HuH-7.5 (cell line): ENCODE measurements around the gene TCERG1L.
"Not testable (repeated sequence)": the region's sequence is repeated elsewhere in the genome, so short reads cannot be mapped to it uniquely, and the experiment has no call there.

Experiments used
- DNase-seq: peaks from one replicate; pipeline ENCODE4 v3.0.0; 2011; ENCODE audit warnings: low spot score

TCERG1L gene

DNA sequence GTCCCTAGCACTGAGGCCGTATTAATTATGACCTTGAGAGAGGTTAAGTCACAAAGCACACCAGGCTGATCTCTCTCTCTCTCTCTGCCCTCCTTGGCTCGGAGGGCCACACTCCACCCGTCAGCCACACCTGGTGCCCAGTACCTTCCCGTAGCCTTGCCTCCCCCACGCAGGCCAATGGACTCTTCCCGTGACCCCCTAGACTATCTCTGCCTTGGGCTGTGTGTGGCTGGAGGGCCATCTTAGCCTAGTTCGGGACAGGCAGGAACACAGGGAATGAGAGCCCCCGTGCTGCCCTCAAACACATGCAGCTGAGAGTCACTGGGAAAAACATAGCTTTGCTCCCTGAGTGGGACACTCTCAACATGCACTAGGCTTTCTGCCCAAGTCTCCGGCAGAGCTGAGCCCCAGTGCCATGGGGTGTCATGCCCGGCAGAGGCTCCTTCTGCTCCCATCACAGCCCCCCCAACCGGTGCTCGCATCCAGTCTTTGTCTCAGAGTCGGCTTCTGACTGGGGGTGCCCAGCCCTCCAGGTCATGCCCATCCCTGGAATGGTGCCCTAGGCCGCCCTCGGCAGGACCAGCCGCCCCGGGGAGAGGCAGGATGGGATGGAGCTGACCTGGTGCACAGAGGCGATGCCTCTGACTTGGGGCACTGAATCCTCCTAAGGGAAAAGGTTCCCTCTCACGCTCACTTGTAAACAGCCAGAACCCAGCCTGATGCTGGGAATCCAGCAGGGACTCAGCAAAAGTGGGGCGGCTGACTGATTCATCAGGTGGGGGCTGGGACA, 63.0 kb downstream of the TCERG1L start:
- DNase-seq: no peak

DNA sequence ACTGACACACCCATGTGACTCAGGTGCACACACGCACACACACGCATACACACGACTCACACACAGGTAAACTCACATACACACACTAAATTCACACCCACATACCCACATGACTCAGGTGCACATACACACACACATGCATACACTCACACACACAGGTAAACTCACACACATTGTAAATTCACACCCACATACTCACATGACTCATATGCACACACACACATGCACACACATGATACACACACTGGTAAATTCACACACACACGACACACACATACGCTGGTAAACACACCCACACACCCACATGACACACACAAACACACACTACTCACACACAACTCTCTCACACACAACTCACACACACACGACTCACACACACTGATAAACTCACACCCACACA, 63.6 kb downstream of the TCERG1L start:
- no peak for DNase-seq

DNA sequence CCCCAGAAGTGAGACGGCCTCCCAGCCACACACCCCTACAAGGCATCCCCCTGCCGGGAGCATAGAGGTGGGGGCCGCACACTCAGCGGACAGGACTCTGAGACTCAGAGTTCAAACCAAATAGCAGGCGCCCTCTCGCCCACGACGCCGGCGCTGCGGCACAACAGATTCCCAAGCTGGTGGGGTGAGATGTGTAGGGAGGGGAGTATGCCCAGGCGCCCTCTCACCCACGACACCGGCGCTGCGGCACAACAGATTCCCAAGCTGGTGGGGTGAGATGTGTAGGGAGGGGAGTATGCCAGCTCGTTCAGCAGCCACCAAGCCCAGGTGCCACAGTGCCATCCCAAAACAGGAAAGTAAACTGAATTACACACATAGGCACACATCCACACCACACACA, 64.7 kb downstream of the TCERG1L start:
- DNase-seq: no peak

DNA sequence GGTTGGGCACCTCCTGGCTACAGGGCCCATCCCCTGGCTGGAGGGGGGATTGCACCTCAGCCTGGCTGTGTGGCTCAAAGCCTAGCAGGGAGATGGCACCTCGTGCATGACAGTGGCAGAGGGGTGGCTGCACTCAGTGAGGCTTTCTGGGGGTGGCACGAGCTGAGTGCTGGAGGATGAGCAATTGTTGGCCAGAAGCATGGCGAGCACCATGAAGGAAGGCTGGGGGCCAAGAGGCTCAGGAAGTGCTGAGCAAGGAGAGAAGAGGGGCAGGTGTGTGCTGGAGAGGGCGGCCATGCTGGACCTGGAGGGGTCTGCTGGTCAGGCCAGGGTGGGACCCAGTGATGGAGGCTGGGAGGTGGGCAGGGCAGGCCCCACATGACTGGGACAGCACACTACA, 65.4 kb downstream of the TCERG1L start:
- no peak for DNase-seq

DNA sequence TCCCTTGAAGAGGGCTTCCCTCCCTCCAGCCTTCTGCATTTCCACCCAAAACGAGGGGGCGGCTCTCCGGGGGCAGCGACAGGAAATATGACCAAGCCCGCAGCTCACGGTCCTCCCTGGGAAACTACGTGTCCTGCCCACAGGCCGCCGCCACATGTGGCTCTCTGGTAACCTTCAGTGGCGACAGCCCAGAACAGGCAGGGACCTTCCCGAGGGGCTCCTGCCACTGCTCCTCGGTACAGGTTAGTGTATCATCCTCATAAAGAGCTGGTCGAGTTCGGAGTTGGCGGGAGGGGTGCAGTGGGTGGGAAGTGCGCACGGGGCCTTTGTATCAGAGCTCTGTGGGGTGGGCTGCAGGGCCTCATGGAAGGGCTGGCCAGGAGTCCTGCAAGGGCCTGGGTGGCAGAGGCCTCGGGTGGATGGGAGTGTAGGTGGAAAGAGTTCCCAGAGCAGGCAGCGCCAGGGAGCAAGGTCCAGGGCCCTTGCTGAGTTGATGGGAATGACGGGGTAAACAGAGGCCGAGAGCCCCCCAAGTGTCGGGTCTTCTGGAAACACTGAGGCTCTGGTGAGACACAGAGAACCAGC, 66.0 kb downstream of the TCERG1L start:
- DNase-seq: no peak

DNA sequence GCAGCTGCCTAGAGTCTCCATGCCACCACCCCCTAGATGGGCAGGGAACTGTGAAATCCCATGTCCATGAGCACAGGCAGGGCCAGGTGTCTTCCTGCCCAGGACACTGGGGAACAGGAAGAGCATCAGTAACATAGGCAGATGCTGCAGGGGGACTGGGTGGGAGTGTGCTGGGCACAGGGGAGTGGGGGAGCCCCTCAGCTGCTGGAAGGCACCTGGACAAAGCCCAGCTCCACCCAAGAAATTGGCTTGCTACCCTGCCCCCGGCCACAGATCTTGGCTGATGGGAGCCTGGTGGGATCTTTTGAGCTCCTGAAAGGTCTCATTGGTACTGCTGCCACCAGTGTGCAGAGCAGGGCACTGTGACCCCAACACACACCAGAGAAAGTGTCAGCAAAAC, 66.7 kb downstream of the TCERG1L start:
- no peak for DNase-seq

DNA sequence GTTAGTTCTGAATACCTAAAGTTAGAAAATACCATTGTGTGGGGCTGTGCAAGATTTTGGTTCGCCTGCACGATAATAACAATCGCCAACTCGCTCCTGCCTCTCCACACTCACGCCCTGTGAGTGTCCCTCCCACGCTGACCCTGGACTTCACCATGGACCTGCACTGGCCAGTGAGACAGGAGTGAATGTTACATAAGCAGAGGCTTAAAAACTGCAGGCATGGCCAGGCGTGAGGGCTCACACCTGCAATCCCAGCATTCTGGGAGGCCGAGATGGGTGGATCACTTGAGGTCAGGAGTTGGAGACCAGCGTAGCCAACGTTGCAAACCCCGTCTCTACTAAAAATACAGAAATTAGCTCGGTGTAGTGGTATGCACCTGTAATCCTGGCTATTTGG, 68.4 kb downstream of the TCERG1L start:
- no peak for DNase-seq

DNA sequence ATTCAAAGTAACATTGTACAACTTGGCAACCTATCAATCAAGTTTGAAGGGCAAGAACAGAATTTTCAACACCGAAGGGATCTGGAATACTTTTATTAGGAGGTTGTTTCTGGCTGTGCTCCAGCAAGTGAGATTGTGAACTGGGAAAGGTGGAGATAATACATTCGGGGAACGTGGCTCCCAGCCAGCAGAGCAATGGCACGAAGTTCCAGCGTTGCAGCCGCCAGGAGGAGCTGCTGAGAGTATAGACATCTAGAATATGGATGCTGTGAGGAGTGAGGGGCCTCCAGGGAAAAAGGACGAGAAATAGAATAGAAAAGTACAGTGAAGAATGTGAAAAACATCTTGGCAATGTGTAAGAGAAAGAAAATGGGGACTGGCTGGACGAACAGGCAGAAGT, 69.5 kb downstream of the TCERG1L start:
- no peak for DNase-seq

DNA sequence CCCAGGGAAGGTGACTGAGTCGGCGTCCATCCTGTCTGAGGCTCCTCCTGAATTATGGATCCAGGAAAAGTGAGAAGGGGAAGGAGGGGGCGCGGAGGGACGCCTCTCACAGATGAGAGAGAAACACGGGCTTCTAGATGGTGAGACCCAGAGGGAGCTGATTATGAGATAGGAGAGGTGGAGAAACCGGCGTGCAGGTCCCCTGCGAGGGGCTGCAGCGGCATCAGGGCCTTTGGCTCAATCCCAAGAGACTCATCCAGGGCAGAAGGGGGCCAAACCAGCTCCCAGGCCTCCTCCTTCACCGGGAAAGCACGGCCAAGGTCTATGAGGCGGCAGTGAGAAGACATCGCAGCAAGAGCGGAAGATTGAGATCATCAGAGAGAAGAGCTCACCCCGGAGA, 70.8 kb downstream of the TCERG1L start:
- DNase-seq: no peak

DNA sequence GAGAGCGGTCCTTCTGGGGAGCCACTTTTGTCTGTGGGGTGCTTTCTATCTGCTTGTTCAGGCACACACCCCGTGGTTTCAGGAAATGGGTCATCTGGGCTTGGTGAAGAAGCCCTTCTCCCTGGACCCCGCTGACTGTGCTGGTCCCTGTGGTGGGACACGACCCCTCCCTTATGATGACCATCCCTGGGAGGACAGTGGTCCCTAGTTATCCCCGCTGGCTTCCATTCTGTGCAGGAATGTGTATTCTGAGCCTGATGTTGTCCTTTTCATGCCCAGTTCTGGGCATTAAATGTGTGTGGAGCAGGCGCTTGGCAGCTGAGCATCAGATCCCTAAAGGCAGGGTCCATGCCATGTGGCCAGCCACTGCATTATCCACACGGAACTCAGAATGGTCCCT, 71.6 kb downstream of the TCERG1L start:
- DNase-seq: no peak

DNA sequence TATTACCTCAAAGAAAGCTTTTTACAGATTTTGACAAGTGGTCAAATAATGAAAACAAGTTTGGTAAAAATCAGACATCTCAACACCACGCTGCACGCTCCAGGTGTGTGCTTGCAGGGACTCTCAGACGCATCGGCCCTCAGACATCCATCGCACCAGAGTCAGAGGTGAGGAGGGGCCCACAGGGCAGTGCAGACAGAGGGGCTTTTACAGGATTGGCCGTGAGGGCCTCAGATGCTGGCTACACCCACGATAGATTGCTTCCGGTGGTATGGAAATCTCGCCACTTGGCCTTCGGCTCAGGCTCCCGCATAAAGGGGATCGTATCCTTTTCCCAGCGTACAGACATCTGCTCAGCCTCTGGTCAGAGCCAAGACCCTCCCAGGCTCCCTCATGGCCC, 72.1 kb downstream of the TCERG1L start:
- no peak for DNase-seq

DNA sequence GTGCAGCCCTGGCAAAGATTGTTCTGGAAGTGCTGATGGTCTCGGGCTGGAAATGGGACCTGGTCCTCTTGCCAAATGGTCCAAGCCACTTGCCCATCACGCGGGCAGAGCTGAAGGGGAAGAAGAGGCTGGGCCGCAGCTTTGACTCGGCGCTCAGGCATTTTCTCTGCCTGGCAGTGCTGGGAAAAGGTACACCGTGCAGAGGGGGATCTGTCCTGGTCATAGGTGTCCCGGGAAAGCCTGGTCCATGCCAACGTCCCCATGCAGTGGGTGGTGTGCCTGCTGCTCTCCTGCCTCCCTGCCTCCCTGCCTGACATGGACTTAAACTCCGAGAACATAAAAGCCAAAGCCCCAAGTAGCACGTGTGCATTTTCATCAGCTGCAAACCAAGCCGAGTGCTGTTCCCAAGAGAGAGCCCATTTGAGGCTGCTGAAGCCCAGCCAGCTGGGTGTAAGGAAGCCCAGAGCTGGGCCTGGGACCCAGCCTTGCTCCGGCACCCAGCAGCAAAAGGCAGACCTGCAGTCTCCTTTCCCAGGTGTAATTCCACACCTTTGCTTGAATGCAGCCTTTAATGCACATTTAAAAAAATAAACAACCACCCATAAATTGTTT, 72.7 kb downstream of the TCERG1L start:
- DNase-seq: no peak

DNA sequence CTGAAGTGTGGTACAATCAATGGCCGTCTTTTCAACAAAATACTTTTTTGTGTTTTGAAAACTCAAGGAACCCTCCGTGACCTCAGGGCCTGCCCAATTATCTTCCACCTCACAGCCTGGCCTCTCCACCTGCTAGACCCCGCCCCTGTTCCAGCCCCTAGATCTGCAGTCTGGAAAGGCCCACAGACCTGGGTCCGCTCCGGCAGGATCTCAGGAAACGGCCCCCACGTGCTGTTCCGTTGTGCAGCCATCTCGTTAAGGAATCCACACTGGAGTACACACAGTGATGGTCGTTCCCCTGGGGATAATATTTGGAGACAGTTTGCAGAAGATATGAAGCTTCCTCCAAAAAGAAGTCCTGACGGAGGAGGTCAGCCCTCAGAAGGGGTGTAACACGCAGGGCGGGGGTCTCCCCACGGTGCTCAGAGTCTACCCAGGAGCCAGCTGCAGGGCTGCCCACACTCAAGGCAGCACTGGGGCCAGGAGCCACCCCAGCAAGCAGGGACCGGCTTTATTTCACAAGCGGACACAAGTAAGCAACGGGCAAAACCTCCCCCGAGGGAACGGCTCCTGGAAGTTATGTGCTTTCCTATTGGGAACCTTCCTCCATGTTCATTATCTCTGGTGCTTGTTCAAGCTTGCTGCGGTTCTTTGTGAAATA, 73.4 kb downstream of the TCERG1L start:
- DNase-seq: no peak

DNA sequence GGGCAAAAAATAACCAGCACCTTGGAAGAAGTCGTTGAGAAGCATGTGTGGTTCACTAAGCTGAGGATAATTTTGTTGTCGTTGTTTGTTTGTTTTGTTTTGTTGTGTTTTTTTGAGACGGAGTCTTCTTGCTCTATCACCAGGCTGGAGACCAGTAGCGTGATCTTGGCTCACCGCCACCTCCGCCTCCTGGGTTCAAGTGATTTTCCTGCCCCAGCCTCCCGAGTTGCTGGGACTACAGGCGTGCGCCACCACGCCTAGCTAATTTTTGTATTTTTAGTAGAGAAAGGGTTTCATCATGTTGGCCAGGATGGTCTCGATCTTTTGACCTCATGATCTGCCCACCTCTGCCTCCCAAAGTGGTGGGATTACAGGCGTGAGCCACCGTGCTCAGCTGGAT, 76.9 kb downstream of the TCERG1L start:
- not testable (repeated sequence) for DNase-seq

DNA sequence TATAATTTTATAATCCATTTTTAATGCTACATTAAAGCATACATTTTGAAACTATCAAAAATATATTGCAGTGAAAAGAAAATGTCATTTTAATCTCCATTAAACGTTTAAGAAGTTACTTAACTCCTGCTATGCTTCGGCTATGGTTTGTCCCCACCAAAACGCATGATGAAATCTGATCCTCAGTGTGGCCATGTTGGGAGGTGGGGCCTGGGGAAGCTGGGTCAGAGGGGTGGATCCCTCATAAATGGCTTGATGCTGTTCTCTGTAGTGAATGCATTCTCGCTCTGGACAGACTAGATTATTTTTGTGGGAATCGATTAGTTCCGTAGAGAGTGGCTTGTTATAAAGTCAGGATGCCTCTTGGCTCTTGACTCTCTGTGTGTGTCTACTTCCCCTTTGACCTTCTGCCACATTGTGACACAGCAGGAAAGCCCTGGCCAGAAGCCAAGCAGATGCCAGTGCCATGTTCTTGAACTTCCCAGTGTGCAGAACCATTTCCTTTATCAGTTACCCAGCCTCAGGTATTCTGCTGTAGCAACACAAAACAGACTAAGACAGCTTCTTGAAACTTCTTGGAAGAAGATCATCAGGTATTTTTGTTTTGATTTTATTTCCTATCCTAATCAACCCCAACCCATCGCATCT, 77.8 kb downstream of the TCERG1L start:
- no peak for DNase-seq

DNA sequence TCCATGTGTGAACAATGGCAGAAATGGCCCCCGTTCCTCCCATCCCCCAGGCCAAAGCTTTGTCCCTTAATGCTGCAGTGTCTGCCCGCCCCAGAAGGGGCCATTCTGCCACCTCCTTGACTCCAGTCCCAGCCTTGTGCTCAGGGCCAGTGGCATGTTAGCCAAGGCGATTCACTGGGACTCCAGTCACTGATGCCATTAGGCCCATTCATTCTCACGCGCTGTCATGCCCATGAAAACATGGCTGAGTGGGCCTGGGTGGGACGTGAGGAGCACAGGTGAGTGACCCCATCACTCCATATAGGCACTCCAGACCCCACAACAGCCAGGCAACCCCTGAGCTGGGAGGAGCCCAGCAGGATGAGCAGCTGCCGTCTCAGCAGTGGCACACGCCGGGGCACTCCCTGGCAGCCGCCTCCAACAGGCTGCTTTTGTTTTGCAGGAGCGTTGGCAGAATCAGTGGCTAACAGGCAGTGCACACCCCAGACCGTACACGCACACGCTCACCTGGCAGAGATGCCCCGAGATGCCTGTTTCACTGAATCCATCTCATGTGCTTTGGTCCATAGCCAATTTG, 79.5 kb downstream of the TCERG1L start:
- no peak for DNase-seq

DNA sequence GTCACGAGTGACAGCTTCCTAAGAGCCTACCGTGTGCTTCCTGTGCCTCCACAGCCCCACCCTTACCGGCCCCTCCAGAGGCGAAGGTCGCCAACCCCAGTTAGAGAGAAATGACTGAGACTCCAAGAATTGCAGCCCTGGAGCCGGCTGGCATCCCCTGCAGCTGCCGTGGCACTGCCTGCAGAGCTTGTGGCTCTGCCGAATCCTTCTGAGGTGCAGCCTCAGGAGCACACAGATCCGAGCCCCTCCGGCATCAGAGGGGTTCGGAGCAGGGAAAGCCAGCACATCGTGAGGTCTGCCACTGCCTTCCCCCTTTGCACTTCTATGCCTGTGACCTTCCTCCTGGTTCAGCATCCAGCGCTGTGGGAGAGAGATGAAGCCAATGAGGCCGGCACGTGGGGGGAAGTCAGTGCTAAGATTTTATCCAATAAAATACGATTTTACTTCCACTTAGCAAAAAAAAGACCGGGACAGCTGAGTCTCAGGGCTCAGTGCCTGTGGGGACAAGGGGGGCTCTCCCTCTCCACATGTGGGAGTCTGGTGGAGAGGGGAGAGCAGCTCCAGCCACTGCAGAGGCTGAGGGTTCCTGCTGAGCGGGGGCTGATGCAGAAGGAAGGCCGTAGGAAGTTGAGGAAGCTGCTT, 80.1 kb downstream of the TCERG1L start:
- DNase-seq: no peak

DNA sequence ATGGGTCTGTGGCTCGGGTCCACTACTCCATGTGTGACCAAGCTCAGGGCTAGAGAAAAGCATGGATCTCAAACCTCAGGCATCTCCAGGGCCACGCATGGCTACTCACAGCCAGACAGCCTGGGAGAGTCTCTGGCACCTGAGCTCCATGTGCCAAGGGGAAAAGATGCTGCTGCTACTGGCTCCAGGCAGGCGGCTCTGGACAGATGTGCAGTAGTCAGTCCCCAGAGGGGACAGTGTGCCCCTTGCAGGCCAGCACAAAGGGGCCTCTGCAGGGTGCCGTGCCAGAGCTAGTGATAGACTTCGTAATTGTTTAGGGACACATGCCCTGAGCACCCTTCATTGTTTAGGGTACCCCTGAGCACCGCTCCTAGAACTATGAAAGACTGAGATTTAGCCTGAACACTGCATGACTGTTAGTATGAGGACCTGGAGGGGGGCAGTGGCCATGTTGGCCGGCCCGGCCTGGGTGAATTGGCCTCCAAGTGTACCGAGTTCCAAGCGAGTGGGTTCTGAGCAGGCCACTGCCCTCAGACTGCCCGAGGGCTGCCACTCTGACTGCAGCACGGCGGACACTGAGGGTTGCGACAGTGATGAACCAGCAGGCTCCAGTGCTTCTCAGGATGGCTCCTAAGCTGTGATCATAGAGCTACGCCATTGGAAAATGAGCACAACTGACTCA, 80.7 kb downstream of the TCERG1L start:
- no peak for DNase-seq

DNA sequence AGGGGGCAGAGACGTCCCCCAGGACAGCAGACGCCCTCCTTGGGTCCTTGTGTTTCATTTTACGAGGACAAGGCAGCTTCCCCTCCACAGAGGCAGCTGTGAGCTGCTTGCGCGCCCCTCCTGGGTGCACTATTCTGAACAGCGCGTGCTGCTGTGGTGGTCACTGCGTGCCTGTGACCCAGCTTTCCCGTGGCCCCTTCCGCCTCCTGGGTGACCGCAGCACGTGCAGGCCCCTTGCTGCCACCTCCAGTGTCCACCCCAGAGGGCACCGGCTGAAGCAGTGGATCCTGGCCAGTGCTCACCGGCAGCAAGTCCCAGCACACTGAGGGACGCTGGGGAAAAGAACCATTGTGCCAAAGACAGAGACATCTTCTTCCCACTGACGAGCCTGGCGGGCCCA, 81.4 kb downstream of the TCERG1L start:
- no peak for DNase-seq

DNA sequence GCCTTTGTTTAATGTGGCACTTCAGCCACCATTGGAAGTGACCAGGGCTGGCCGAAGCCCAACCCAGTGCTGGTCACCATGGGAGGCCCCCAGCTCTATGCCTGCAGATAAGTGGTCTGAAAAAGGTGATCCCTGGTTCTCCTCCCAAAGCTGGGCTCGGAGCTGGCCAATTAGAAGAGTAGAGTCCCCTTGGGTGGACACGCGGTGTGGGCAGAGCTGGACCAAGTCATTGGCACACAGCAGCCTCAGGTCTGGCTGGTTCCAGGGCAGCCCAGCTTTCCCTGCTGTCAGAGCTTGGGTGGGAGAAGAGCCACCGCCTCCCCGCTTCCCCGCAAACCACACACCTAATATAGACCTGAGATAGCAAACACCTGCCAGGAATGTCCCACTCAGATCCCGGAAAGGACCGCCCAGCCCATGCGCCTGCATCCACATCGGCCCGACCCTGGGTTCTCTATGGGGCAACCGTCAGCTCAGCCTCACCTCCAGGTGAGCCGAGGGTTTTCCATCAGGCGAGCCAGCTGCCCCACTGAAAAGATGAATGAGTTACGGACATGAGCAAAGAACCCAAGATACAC, 84.3 kb downstream of the TCERG1L start:
- no peak for DNase-seq
